Adrenal gland (tissue), 12 donors: ENCODE data around the gene COL8A2. TPM values are rescaled to one million over a fixed set of nuclear protein-coding genes. Genes with fewer than 3 reads are reported as not detected.
A peak's percentile ranks its signal among the peaks of the same experiment; 100 is the strongest.

Experiments
- DNase-seq, 7 donors: peaks; one replicate each; pipeline ENCODE4 v3.0.0-alpha.2; 2019 to 2020
- H3K27ac ChIP-seq, 5 donors: fragments of 200-600 bp; sonication (generic) in 4 of 5; 1 replicate in 3 of 5; 2 replicates in 2 of 5; pipeline versions ENCODE4 v1.5.1 to v1.8.0; 2016 to 2020; ENCODE audit warnings: mild to moderate bottlenecking in 1 of 5
- H3K27me3 ChIP-seq: fragments of 200-600 bp; 2 replicates; pipeline ENCODE4 v1.8.0; 2021
- H3K36me3 ChIP-seq, 2 donors: fragments of 200-600 bp; replicated peaks in 1 of 2; 1 replicate in 1 of 2; 2 replicates in 1 of 2; pipeline versions ENCODE4 v1.5.1 to v1.8.0; 2018 to 2022
- H3K4me1 ChIP-seq, 2 donors: fragments of 200-600 bp; replicated peaks in 1 of 2; 1 replicate in 1 of 2; 2 replicates in 1 of 2; pipeline versions ENCODE4 v1.5.1 to v1.8.0; 2018 to 2021
- H3K4me3 ChIP-seq, 4 donors: fragments of 200-600 bp; sonication (generic) in 3 of 4; one replicate each; pipeline ENCODE4 v1.5.1; 2016 to 2018
- H3K9me3 ChIP-seq, 3 donors: fragments of 200-600 bp; sonication (generic) in 1 of 3; replicated peaks in 1 of 3; 1 replicate in 2 of 3; 2 replicates in 1 of 3; pipeline versions ENCODE4 v1.5.1 to v1.8.0; 2016 to 2021
- POLR2A ChIP-seq, 2 donors: fragments of 450-650 bp; IDR thresholded peaks; one replicate each; pipeline ENCODE4 v1.6.1; 2017; ENCODE audit warnings: antibody characterized with exemption in 2 of 2, mild to moderate bottlenecking in 2 of 2, moderate library complexity in 1 of 2
- WGBS, 4 donors: extraction: QIAGEN DNeasy Blood & Tissue Kit in 2 of 4; methylation state at CpG; one replicate each; pipeline versions ENCODE4 v1.1.5 to v1.1.7; 2013 to 2017; 5-methylcytosine and 5-hydroxymethylcytosine counted together
- intact Hi-C, 2 donors: fragments of 100-400 bp; cut with DNase I; formaldehyde crosslinking; loops; one replicate each; pipeline versions ENCODE4 v1.14.1 to v1.15.0; 2022 to 2023
- polyA plus RNA-seq, 3 donors: library from polyadenylated mRNA; stranded (reverse); fragments of 200-250 nt in 2 of 3; fragments of 350-450 nt in 1 of 3; fragmentation: Illumina TruSeq in 1 of 3; extraction: RNeasy Lipid Tissue Mini Kit (QIAGEN cat#74804) in 1 of 3; gene quantifications; one replicate each; pipeline ENCODE4 v1.2.3, GENCODE V29; 2013 to 2014
- total RNA-seq, 9 donors: library from RNA; depleted of rRNA in 4 of 9; stranded (reverse); fragments of >200 nt in 4 of 9; fragments of 120-200 nt in 1 of 9; fragmentation: NEBNext Ultra II Directional in 1 of 9; extraction: Animal tissue kit (Norgen Biotek cat#: 25700) in 1 of 9; gene quantifications; one replicate each; pipeline versions ENCODE4 v1.1.0 to v1.2.4, GENCODE V29; 2013 to 2023
- TF ChIP-seq, protein P1 (sequence below), 6 experiments: fragments of 450-650 bp in 4 of 6; fragments of 200-600 bp in 2 of 6; sonication (generic) in 1 of 6; IDR thresholded peaks; 1 replicate in 5 of 6; 2 replicates in 1 of 6; pipeline versions ENCODE4 v1.5.1 to v1.8.0; 2016 to 2021; ENCODE audit warnings: antibody characterized with exemption in 6 of 6, mild to moderate bottlenecking in 2 of 6, moderate library complexity in 1 of 6
- donor health status: healthy with polysubstance abuse.
- donor health status: Bipolar disorder and iron deficiency.
- donor health status: DM: yes; HTN: yes; CAD: no.
- donor health status: DM: no; HTN: no; CAD: no.
- donor health status: DM: no; HTN: no; CAD: no.
- donor health status: DM: yes; HTN: yes; CAD: no.

The COL8A2 gene
- total and polyA plus RNA-seq, 12 donors: 0.66 to 6.6 (median 1.9) TPM

DNA sequence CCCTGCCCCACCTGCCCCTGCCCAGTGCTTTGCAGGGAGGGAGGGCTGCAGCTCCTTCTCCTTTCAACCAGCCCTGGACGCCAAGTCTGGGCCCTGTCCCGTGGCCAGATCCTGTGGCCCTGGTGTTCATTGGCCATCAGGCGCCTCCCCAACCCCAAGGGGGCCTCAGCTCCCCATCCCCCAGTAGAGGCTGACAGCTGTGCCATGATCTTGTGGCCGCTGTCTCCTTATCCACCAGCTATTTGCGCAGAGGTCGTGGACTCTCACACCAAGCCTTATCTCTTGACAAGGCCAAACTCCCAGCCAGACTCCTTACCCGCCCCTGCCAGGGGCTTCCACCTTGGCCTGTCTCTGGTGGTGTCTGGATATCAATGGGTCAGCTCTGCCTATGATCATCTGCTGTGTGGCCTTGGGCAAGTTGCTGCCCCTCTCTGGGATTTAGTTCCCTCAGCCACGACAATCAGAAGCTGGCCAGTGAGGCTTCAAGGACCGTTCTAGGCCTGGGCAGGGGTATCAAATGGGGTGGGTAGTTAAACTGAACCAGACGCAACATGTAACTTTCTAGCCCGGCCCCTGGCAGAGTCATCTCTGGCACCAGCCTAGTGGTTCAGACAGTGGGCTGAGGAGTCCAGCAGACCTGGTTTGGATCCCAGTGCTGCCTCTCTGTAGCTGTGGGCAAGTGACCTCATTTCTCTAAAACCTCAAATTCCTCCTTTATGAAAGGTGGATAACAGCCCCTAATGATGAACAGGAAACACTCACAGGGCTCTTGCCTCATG lies 3.3 kb upstream of the COL8A2 start:
- TF ChIP-seq, protein P1, sequence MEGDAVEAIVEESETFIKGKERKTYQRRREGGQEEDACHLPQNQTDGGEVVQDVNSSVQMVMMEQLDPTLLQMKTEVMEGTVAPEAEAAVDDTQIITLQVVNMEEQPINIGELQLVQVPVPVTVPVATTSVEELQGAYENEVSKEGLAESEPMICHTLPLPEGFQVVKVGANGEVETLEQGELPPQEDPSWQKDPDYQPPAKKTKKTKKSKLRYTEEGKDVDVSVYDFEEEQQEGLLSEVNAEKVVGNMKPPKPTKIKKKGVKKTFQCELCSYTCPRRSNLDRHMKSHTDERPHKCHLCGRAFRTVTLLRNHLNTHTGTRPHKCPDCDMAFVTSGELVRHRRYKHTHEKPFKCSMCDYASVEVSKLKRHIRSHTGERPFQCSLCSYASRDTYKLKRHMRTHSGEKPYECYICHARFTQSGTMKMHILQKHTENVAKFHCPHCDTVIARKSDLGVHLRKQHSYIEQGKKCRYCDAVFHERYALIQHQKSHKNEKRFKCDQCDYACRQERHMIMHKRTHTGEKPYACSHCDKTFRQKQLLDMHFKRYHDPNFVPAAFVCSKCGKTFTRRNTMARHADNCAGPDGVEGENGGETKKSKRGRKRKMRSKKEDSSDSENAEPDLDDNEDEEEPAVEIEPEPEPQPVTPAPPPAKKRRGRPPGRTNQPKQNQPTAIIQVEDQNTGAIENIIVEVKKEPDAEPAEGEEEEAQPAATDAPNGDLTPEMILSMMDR (IDR thresholded peaks at IDR 0.05): no peak
- TF ChIP-seq POLR2A (IDR thresholded peaks at IDR 0.05): no peak
- Histone ChIP-seq H3K27me3 (peaks cover 3% of the 10 kb centered on the region), H3K27ac (no peak overlapping the region), H3K36me3 (no peaks in the 10 kb centered on the region), H3K9me3 (no peaks in the 10 kb centered on the region), H3K4me3 (no peak overlapping the region), H3K4me1 (peaks cover 3 to 10% of the 10 kb centered on the region in 2 donors)
- WGBS, 4 donors: 65 to 77% (median 72%) methylated on average over 7 to 11 of the region's 11 CpGs
- DNase-seq: peak in 1 of 7 donors; percentile 29
- intact Hi-C loops: no loop called here

DNA sequence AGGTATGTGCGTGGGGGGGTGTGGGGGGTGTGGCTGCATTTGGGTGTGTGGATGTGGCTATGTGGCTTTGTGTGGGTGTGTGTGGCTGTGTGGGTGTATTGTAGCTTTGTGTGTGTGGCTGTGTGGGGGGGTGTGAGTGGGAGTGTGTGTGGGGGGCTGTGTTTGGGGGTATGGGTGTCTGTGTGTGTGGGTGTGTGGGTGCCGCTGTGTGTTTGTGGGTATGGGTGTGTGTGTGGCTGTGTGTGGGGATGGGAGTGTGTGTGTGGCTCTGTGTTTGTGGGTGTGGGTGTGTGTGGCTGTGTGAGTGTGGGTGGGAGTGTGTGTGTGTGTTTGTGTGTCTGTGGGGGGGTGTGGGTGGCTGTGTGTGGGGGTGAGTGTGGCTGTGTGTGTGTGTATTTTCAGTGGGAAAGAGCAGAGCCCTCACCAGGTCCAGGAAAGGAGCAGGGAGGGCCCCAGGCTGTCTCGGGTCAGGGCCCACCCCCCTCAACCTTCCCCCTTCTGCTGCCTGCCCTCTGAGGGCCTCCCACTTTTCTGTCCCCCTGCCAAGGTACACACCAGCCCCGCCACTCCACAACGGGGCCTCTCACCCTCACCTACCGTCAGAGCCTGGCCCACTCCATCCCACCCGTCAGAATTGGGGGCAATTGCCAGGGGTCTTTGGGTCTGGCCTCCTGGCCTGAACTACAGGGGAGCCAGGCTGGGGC lies 1.9 kb upstream of the COL8A2 start:
- TF ChIP-seq, protein P1 (IDR thresholded peaks at IDR 0.05): no peak
- TF ChIP-seq POLR2A (IDR thresholded peaks at IDR 0.05): no peak
- H3K27ac ChIP-seq: no peak overlapping the region

DNA sequence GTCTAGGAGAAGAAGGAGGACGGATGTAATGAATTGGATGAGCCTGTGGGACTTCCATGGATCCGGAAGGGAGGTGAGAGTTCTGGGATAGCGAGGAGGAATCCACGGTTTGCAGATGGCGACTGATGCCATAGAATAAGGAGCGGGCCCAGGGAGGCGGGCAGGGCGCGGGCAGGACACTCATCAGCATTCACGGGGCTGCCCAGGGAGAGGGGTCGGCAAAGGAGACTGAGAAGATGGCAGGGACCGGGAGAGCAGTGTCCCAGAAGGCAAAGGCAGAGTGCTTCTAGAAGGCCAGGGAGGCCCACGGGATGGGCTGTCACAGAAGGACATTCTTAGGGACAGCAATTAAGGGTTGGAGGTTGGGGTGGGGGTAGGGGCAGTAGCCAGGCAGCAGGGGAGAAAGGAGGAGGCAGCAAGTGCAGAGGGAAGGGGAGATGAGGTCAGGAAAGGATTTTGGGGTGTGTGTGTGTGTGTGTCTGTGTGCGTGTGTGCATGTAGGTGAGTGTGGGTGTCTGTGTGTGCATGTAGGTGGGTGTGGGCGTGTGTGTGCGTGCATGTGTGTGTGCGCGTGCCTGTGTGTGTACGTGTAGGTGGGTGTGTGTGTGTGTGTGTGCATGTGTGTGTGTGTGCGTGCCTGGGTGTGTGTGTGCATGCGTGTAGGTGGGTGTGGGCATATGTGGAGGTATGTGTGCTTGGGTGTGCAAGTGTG lies 1.1 kb upstream of the COL8A2 start:
- no peak overlapping the region for H3K27ac ChIP-seq
- WGBS, 4 donors: 81 to 90% (median 84%) methylated on average over 21 of the region's 21 CpGs
- no peak overlapping the region for H3K4me3 ChIP-seq
- TF ChIP-seq, protein P1 (IDR thresholded peaks at IDR 0.05): no peak
- TF ChIP-seq POLR2A (IDR thresholded peaks at IDR 0.05): no peak
- no peaks in the 10 kb centered on the region for H3K9me3 ChIP-seq
- peaks cover 0 to 6% of the 10 kb centered on the region in 2 donors for H3K4me1 ChIP-seq
- peaks cover 3% of the 10 kb centered on the region for H3K27me3 ChIP-seq
- intact Hi-C loops: no loop called here
- no peaks in the 10 kb centered on the region for H3K36me3 ChIP-seq
- no peak for DNase-seq

More for the DNA sequence above, 1.9 kb upstream of the COL8A2 start:
- no peaks in the 10 kb centered on the region for H3K9me3 ChIP-seq
- 54 to 76% (median 63%) methylated on average over 6 to 7 of the region's 7 CpGs for WGBS, 4 donors
- no peaks in the 10 kb centered on the region for H3K36me3 ChIP-seq
- no peak for DNase-seq
- H3K27me3 ChIP-seq: peaks cover 3% of the 10 kb centered on the region
- peaks cover 0 to 6% of the 10 kb centered on the region in 2 donors for H3K4me1 ChIP-seq
- no peak overlapping the region for H3K4me3 ChIP-seq
- intact Hi-C loops: no loop called here
